GM23248 (cell line): Measurements from ENCODE around the gene SMPD2. TPM values are rescaled to one million over a fixed set of nuclear protein-coding genes. Genes with fewer than 3 reads are reported as not detected.

Experiments used
- DNase-seq: peaks from one replicate; pipeline ENCODE4 v3.0.0-alpha.2; 2015
- H2AFZ ChIP-seq: fragments of 200-600 bp; sonication (generic); 2 replicates; pipeline ENCODE4 v1.6.1; 2016; ENCODE audit warnings: antibody characterized with exemption
- H3F3A ChIP-seq: fragments of 200-600 bp; sonication (generic); 2 replicates; pipeline ENCODE4 v1.6.1; 2016; ENCODE audit warnings: mild to moderate bottlenecking, antibody characterized with exemption, mixed run types; ENCODE audit not compliant: insufficient read depth
- H3K27ac ChIP-seq: fragments of 200-600 bp; sonication (generic); 2 replicates; pipeline ENCODE4 v1.5.1; 2016; ENCODE audit warnings: mild to moderate bottlenecking
- H3K27me3 ChIP-seq: fragments of 200-600 bp; sonication (generic); replicated peaks from 2 replicates; pipeline ENCODE4 v1.6.1; 2016; ENCODE audit warnings: mild to moderate bottlenecking; ENCODE audit not compliant: insufficient read depth
- H3K36me3 ChIP-seq: fragments of 200-600 bp; sonication (generic); 2 replicates; pipeline ENCODE4 v1.6.1; 2016; ENCODE audit warnings: low read depth, mild to moderate bottlenecking
- H3K4me1 ChIP-seq: fragments of 200-600 bp; sonication (generic); 2 replicates; pipeline ENCODE4 v1.6.1; 2016; ENCODE audit warnings: mild to moderate bottlenecking; ENCODE audit not compliant: insufficient read depth
- H3K4me2 ChIP-seq: fragments of 200-600 bp; sonication (generic); one replicate; pipeline ENCODE4 v1.6.1; 2016; ENCODE audit warnings: mild to moderate bottlenecking; ENCODE audit not compliant: unreplicated experiment
- H3K4me3 ChIP-seq: fragments of 200-600 bp; sonication (generic); 2 replicates; pipeline ENCODE4 v1.5.1; 2016; ENCODE audit warnings: mild to moderate bottlenecking
- H3K79me2 ChIP-seq: fragments of 200-600 bp; sonication (generic); 2 replicates; pipeline ENCODE4 v1.6.1; 2016; ENCODE audit warnings: mild to moderate bottlenecking; ENCODE audit not compliant: insufficient read depth
- H3K9ac ChIP-seq: fragments of 200-600 bp; sonication (generic); 2 replicates; pipeline ENCODE4 v1.6.1; 2016; ENCODE audit warnings: mild to moderate bottlenecking
- H3K9me2 ChIP-seq: fragments of 200-600 bp; sonication (generic); 2 replicates; pipeline ENCODE4 v1.6.1; 2016; ENCODE audit warnings: mixed run types, mild to moderate bottlenecking, moderate library complexity; ENCODE audit not compliant: insufficient read depth
- H3K9me3 ChIP-seq: fragments of 200-600 bp; sonication (generic); one replicate; pipeline ENCODE4 v1.6.1; 2017; ENCODE audit warnings: low read depth
- H4K20me1 ChIP-seq: fragments of 200-600 bp; sonication (generic); 2 replicates; pipeline ENCODE4 v1.6.0; 2016; ENCODE audit not compliant: insufficient read depth
- EZH2 ChIP-seq: fragments of 200-600 bp; sonication (generic); IDR thresholded peaks from 2 replicates; pipeline ENCODE4 v1.6.1; 2018; ENCODE audit warnings: antibody characterized with exemption, mild to moderate bottlenecking; ENCODE audit not compliant: insufficient read depth, poor library complexity, severe bottlenecking
- EZH2phosphoT487 ChIP-seq: fragments of 200-600 bp; sonication (generic); IDR thresholded peaks from 2 replicates; pipeline ENCODE4 v1.6.1; 2018; ENCODE audit warnings: antibody characterized with exemption, moderate library complexity, mild to moderate bottlenecking, low read depth; ENCODE audit not compliant: insufficient read depth
- WGBS, 2 experiments: methylation state at CpG; one replicate each; pipeline ENCODE4 v1.1.6; 2015 to 2017; ENCODE audit warnings: low lambda C conversion rate in 2 of 2, low coverage in 1 of 2; ENCODE audit errors: missing lambda C conversion rate in 2 of 2; 5-methylcytosine and 5-hydroxymethylcytosine counted together
- in situ Hi-C: fragments of 300-500 bp; cut with MboI; formaldehyde crosslinking; loops from 2 replicates; pipeline ENCODE4 v1.15.0; 2020
- polyA plus RNA-seq: library from polyadenylated mRNA; unstranded; fragments of >200 nt; fragmentation: Nextera tagmentation; extraction: Ambion mirVana; gene quantifications from 2 replicates; pipeline ENCODE4 v1.2.1, GENCODE V29; 2016
- total RNA-seq: library from RNA; depleted of rRNA; stranded (reverse); fragments of >200 nt; shearing (Covaris generic); gene quantifications from 2 replicates; pipeline ENCODE4 v1.2.3, GENCODE V29; 2014

Gene SMPD2
- total and polyA plus RNA-seq, 2 experiments from 2014 or later = 4.5 to 6.4 TPM

GRCh38 chr6:109485266-109485935 lies 44.9 kb downstream of the SMPD2 start:
- Histone ChIP-seq H3K4me2 (no peak overlapping the region), H2AFZ (no peak overlapping the region), H3K9ac (no peak overlapping the region), H3K4me1 (peaks cover 14% of the 10 kb centered on the region), H3F3A (peaks cover 8% of the 10 kb centered on the region), H4K20me1 (no peaks in the 10 kb centered on the region), H3K36me3 (peaks cover 10% of the 10 kb centered on the region; the same call in 1 of the 2 replicates), H3K9me2 (peaks cover 3% of the 10 kb centered on the region; the same call in 1 of the 2 replicates), H3K9me3 (no peaks in the 10 kb centered on the region), H3K4me3 (no peak overlapping the region), H3K27ac (no peak overlapping the region), H3K79me2 (peaks cover 19% of the 10 kb centered on the region), H3K27me3 (no peaks in the 10 kb centered on the region)
- in situ Hi-C loops = no loop called here
- TF ChIP-seq EZH2 (no peak), EZH2phosphoT487 (no peak)
- 66 to 70% methylated on average over 3 of the region's 3 CpGs for WGBS, 2 experiments
- no peak for DNase-seq

- TF ChIP-seq EZH2 = no peak
- no peak for TF ChIP-seq EZH2phosphoT487
- DNase-seq = no peak
- Histone ChIP-seq H3K79me2 (peaks cover 12% of the 10 kb centered on the region), H3F3A (peaks cover 8% of the 10 kb centered on the region), H3K4me1 (peaks cover 7% of the 10 kb centered on the region), H3K27me3 (no peaks in the 10 kb centered on the region), H3K4me2 (no peak overlapping the region), H4K20me1 (no peaks in the 10 kb centered on the region), H3K9me3 (no peaks in the 10 kb centered on the region), H2AFZ (no peak overlapping the region), H3K9ac (no peak overlapping the region), H3K9me2 (peaks cover 3% of the 10 kb centered on the region; the same call in 1 of the 2 replicates), H3K27ac (no peak overlapping the region), H3K4me3 (no peak overlapping the region), H3K36me3 (peaks cover 8% of the 10 kb centered on the region; the same call in 1 of the 2 replicates)
- 97 to 100% methylated on average over 1 of the region's 1 CpG for WGBS, 2 experiments
- in situ Hi-C loops = no loop called here
Measured at GRCh38 chr6:109486068-109486467, 45.5 kb downstream of the SMPD2 start.

GRCh38 chr6:109488001-109488400 lies 47.5 kb downstream of the SMPD2 start:
- TF ChIP-seq EZH2phosphoT487 = no peak
- no peak for TF ChIP-seq EZH2
- H3K4me2 ChIP-seq = no peak overlapping the region
- no peak for DNase-seq
- no peaks in the 10 kb centered on the region for H3K9me3 ChIP-seq
- no peaks in the 10 kb centered on the region for H4K20me1 ChIP-seq
- peaks cover 8% of the 10 kb centered on the region for H3F3A ChIP-seq
- in situ Hi-C loops = no loop called here
- no peaks in the 10 kb centered on the region for H3K36me3 ChIP-seq
- no peaks in the 10 kb centered on the region for H3K27me3 ChIP-seq
- no peak overlapping the region for H2AFZ ChIP-seq
- H3K4me1 ChIP-seq = no peaks in the 10 kb centered on the region
- H3K9me2 ChIP-seq = peaks cover 3% of the 10 kb centered on the region; the same call in 1 of the 2 replicates
- no peak overlapping the region for H3K9ac ChIP-seq
- no peaks in the 10 kb centered on the region for H3K79me2 ChIP-seq
- H3K27ac ChIP-seq = no peak overlapping the region
- no peak overlapping the region for H3K4me3 ChIP-seq

- WGBS, 2 experiments = 53 to 59% methylated on average over 2 of the region's 2 CpGs
- H3K9me3 ChIP-seq = no peaks in the 10 kb centered on the region
Measured at GRCh38 chr6:109490713-109491112, 50.2 kb downstream of the SMPD2 start.

More at GRCh38 chr6:109490713-109491112, 50.2 kb downstream of the SMPD2 start:
- Histone ChIP-seq H2AFZ (no peak overlapping the region), H3K79me2 (no peaks in the 10 kb centered on the region), H3K36me3 (no peaks in the 10 kb centered on the region), H3K9ac (no peak overlapping the region), H3K27ac (no peak overlapping the region), H3K9me2 (peaks cover 3% of the 10 kb centered on the region; the same call in 1 of the 2 replicates), H3K4me2 (no peak overlapping the region), H3K4me3 (no peak overlapping the region), H3K27me3 (no peaks in the 10 kb centered on the region), H4K20me1 (no peaks in the 10 kb centered on the region), H3K4me1 (no peaks in the 10 kb centered on the region), H3F3A (no peaks in the 10 kb centered on the region)
- no peak for DNase-seq
- in situ Hi-C loops = no loop called here
- TF ChIP-seq EZH2phosphoT487 (no peak), EZH2 (no peak)
